Astrocyte (in vitro differentiated cells and primary cell): ENCODE data around the gene DCAF6. TPM values are rescaled to one million over a fixed set of nuclear protein-coding genes. Genes with fewer than 3 reads are reported as not detected.

Experiments used
- DNase-seq: peaks from one replicate; pipeline ENCODE4 v3.0.0-alpha.2; 2010; ENCODE audit warnings: low read depth
- FAIRE-seq: peaks from 2 replicates; lab custom pipeline; 2011; peaks lifted over from hg19 to GRCh38; lab: Jason Lieb, UNC
- H2AFZ ChIP-seq: 2 replicates; pipeline ENCODE4 v1.6.0; 2012; ENCODE audit warnings: low read depth, low read length, inconsistent platforms
- H3K27ac ChIP-seq: 2 replicates; pipeline ENCODE4 v1.5.1; 2011; ENCODE audit warnings: low read depth, low read length, inconsistent platforms
- H3K27me3 ChIP-seq: 2 replicates; pipeline ENCODE4 v1.6.0; 2011; ENCODE audit warnings: low read length, inconsistent platforms; ENCODE audit not compliant: insufficient read depth
- H3K36me3 ChIP-seq: 2 replicates; pipeline ENCODE4 v1.5.1; 2011; ENCODE audit warnings: low read length, inconsistent platforms; ENCODE audit not compliant: insufficient read depth
- H3K4me1 ChIP-seq: 2 replicates; pipeline ENCODE4 v1.5.1; 2011; ENCODE audit warnings: low read length, inconsistent platforms; ENCODE audit not compliant: insufficient read depth
- H3K4me2 ChIP-seq: 2 replicates; pipeline ENCODE4 v1.6.0; 2012; ENCODE audit warnings: low read length, inconsistent platforms
- H3K4me3 ChIP-seq: 2 replicates; pipeline ENCODE4 v1.5.1; 2011; ENCODE audit warnings: low read depth, mild to moderate bottlenecking, low read length, inconsistent platforms; ENCODE audit not compliant: insufficient read depth
- H3K79me2 ChIP-seq: 2 replicates; pipeline ENCODE4 v1.6.0; 2012; ENCODE audit warnings: mild to moderate bottlenecking, low read length, inconsistent platforms; ENCODE audit not compliant: insufficient read depth
- H3K9ac ChIP-seq: 2 replicates; pipeline ENCODE4 v1.6.0; 2012; ENCODE audit warnings: mild to moderate bottlenecking, low read length, inconsistent platforms
- H3K9me3 ChIP-seq: 2 replicates; pipeline ENCODE4 v1.5.1; 2012; ENCODE audit warnings: low read depth, mild to moderate bottlenecking, low read length, inconsistent platforms; ENCODE audit not compliant: insufficient read depth
- H4K20me1 ChIP-seq: 2 replicates; pipeline ENCODE4 v1.6.0; 2012; ENCODE audit warnings: low read length, inconsistent platforms; ENCODE audit not compliant: insufficient read depth
- H3K27ac Mint-ChIP-seq: one replicate; pipeline ENCODE4 v1.8.0; 2021; ENCODE audit warnings: mild to moderate bottlenecking, mixed read lengths; ENCODE audit not compliant: unreplicated experiment
- H3K27me3 Mint-ChIP-seq: one replicate; pipeline ENCODE4 v1.8.0; 2021; ENCODE audit warnings: low read depth, mixed read lengths; ENCODE audit not compliant: unreplicated experiment
- H3K36me3 Mint-ChIP-seq: one replicate; pipeline ENCODE4 v1.8.0; 2021; ENCODE audit warnings: low read depth, mixed read lengths; ENCODE audit not compliant: unreplicated experiment
- H3K4me1 Mint-ChIP-seq: one replicate; pipeline ENCODE4 v1.8.0; 2021; ENCODE audit warnings: low read depth, mixed read lengths; ENCODE audit not compliant: unreplicated experiment
- H3K4me3 Mint-ChIP-seq: one replicate; pipeline ENCODE4 v1.8.0; 2021; ENCODE audit warnings: mild to moderate bottlenecking, moderate library complexity, mixed read lengths; ENCODE audit not compliant: unreplicated experiment
- H3K9me3 Mint-ChIP-seq: one replicate; pipeline ENCODE4 v1.8.0; 2021; ENCODE audit warnings: mild to moderate bottlenecking, mixed read lengths; ENCODE audit not compliant: unreplicated experiment
- EZH2 ChIP-seq: IDR thresholded peaks from 2 replicates; pipeline ENCODE4 v1.6.1; 2012; ENCODE audit warnings: mild to moderate bottlenecking, low read length, inconsistent platforms; ENCODE audit not compliant: insufficient read depth
- total RNA-seq: library from RNA; stranded (reverse); gene quantifications from 2 replicates; pipeline ENCODE4 v1.2.1, GENCODE V29; 2021
- TF ChIP-seq, protein P1 (sequence below): IDR thresholded peaks from 2 replicates; pipeline ENCODE4 v1.5.1; 2011; ENCODE audit warnings: low read depth, mild to moderate bottlenecking, inconsistent platforms, low read length, moderate library complexity; ENCODE audit not compliant: insufficient read depth

DCAF6 gene
- total RNA-seq, 1 donor from 2014 or later, result 57.4 TPM

DNA sequence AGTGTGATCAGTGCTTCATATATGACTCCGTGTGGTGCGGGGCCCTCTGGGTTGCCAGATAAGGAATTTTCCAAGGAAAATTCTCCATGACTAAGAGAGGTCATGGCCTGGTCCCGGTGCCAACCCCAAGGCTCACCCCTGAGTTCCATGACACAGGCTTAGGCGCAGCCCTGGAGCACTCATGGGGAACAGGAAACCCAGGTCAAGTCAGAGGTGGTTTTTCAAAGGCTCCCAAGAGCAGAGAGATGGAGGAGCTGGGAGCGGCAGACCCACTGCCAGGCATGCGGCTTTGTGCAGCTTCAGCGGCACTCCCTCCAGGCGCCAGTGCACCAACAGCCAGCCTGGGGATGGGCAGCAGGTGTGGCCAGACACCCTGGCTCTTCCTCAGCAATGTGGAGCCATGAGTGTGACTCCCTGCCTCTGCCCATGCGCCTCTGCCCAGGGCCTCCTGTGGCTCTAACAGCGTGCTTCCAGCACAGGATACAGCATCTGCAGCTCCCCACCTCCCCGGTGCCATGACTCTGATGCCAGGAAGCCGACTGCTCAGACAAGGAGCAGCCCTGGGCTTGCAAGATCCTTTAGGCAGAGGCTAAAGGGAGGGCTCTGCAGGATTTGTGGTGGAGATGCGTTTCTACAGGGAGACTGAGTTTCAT, 153.0 kb downstream of the DCAF6 start:
- no peak for TF ChIP-seq EZH2
- TF ChIP-seq, protein P1, sequence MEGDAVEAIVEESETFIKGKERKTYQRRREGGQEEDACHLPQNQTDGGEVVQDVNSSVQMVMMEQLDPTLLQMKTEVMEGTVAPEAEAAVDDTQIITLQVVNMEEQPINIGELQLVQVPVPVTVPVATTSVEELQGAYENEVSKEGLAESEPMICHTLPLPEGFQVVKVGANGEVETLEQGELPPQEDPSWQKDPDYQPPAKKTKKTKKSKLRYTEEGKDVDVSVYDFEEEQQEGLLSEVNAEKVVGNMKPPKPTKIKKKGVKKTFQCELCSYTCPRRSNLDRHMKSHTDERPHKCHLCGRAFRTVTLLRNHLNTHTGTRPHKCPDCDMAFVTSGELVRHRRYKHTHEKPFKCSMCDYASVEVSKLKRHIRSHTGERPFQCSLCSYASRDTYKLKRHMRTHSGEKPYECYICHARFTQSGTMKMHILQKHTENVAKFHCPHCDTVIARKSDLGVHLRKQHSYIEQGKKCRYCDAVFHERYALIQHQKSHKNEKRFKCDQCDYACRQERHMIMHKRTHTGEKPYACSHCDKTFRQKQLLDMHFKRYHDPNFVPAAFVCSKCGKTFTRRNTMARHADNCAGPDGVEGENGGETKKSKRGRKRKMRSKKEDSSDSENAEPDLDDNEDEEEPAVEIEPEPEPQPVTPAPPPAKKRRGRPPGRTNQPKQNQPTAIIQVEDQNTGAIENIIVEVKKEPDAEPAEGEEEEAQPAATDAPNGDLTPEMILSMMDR, result no peak
- Histone ChIP-seq H4K20me1 (peaks cover under 1% of the 10 kb centered on the region), H3K36me3 (no peaks in the 10 kb centered on the region), H3K4me2 (no peak overlapping the region), H3K4me1 (no peaks in the 10 kb centered on the region), H3K9me3 (no peaks in the 10 kb centered on the region), H3K79me2 (no peaks in the 10 kb centered on the region), H3K4me3 (no peak overlapping the region), H3K27me3 (no peaks in the 10 kb centered on the region), H3K27ac (no peak overlapping the region), H3K9ac (no peak overlapping the region), H2AFZ (no peak overlapping the region)
- no peaks in the 10 kb centered on the region for H3K27me3 Mint-ChIP-seq
- no peaks in the 10 kb centered on the region for H3K9me3 Mint-ChIP-seq
- FAIRE-seq (no peak), DNase-seq (no peak)
- no peak overlapping the region for H3K4me3 Mint-ChIP-seq
- H3K36me3 Mint-ChIP-seq, result peaks cover 24% of the 10 kb centered on the region
- no peak overlapping the region for H3K27ac Mint-ChIP-seq
- peaks cover 3% of the 10 kb centered on the region for H3K4me1 Mint-ChIP-seq

GRCh38 chr1:168089979-168090337, 153.5 kb downstream of the DCAF6 start:
- H3K27me3 Mint-ChIP-seq, result no peaks in the 10 kb centered on the region
- peaks cover 3% of the 10 kb centered on the region for H3K4me1 Mint-ChIP-seq
- Histone ChIP-seq H3K4me1 (no peaks in the 10 kb centered on the region), H3K27me3 (no peaks in the 10 kb centered on the region), H3K36me3 (no peaks in the 10 kb centered on the region), H3K4me2 (no peak overlapping the region), H3K9ac (no peak overlapping the region), H3K9me3 (no peaks in the 10 kb centered on the region), H3K79me2 (no peaks in the 10 kb centered on the region), H3K4me3 (no peak overlapping the region), H4K20me1 (no peaks in the 10 kb centered on the region), H3K27ac (no peak overlapping the region), H2AFZ (no peak overlapping the region)
- DNase-seq (no peak), FAIRE-seq (no peak)
- TF ChIP-seq, protein P1, result no peak
- TF ChIP-seq EZH2, result no peak
- H3K27ac Mint-ChIP-seq, result no peak overlapping the region
- no peaks in the 10 kb centered on the region for H3K9me3 Mint-ChIP-seq
- H3K36me3 Mint-ChIP-seq, result peaks cover 21% of the 10 kb centered on the region
- no peak overlapping the region for H3K4me3 Mint-ChIP-seq

- no peaks in the 10 kb centered on the region for H4K20me1 ChIP-seq
- no peaks in the 10 kb centered on the region for H3K36me3 ChIP-seq
- FAIRE-seq, result no peak
- H3K4me2 ChIP-seq, result no peak overlapping the region
- no peak overlapping the region for H3K4me3 ChIP-seq
- H3K36me3 Mint-ChIP-seq, result peaks cover 21% of the 10 kb centered on the region
- H3K27me3 Mint-ChIP-seq, result no peaks in the 10 kb centered on the region
- no peak for DNase-seq
- no peak overlapping the region for H3K27ac Mint-ChIP-seq
- H3K79me2 ChIP-seq, result no peaks in the 10 kb centered on the region
- TF ChIP-seq, protein P1, result no peak
- TF ChIP-seq EZH2, result no peak
- H3K27me3 ChIP-seq, result no peaks in the 10 kb centered on the region
- H3K9ac ChIP-seq, result no peak overlapping the region
- no peaks in the 10 kb centered on the region for H3K9me3 ChIP-seq
- H3K9me3 Mint-ChIP-seq, result no peaks in the 10 kb centered on the region
- no peak overlapping the region for H3K27ac ChIP-seq
- no peak overlapping the region for H3K4me3 Mint-ChIP-seq
- peaks cover 3% of the 10 kb centered on the region for H3K4me1 Mint-ChIP-seq
- no peak overlapping the region for H2AFZ ChIP-seq
- H3K4me1 ChIP-seq, result no peaks in the 10 kb centered on the region
Measured at GRCh38 chr1:168090395-168090794, 153.9 kb downstream of the DCAF6 start.
